Measurements from ENCODE around the gene GPN2.
"Not testable (repeated sequence)": the region's sequence is repeated elsewhere in the genome, so short reads cannot be mapped to it uniquely, and the experiment has no call there.

GPN2 gene

GRCh38 chr1:26857473-26858060 lies 32.5 kb downstream of the GPN2 start:
- no peak for DNase-seq

- no peak for DNase-seq
These were observed 33.2 kb downstream of the GPN2 start for GRCh38 chr1:26856604-26857469.

- no peak for DNase-seq
These were observed 33.9 kb downstream of the GPN2 start for GRCh38 chr1:26856181-26856580.

- no peak for DNase-seq
These were observed 34.4 kb downstream of the GPN2 start for GRCh38 chr1:26855636-26856035.

GRCh38 chr1:26854906-26855305 lies 35.2 kb downstream of the GPN2 start:
- DNase-seq, result peak in 1 of 2 experiments; percentile 44

- no peak for DNase-seq
These were observed 36.5 kb downstream of the GPN2 start for GRCh38 chr1:26853600-26853999.

- DNase-seq, result peak; percentile 35 to 80
These were observed 36.9 kb downstream of the GPN2 start for GRCh38 chr1:26853156-26853555.

GRCh38 chr1:26852701-26853100 lies 37.4 kb downstream of the GPN2 start:
- DNase-seq, result no peak

- DNase-seq, result no peak
These were observed 38.9 kb downstream of the GPN2 start for GRCh38 chr1:26851106-26851684.

GRCh38 chr1:26848941-26849774 lies 40.9 kb downstream of the GPN2 start:
- DNase-seq, result no peak

- no peak for DNase-seq
These were observed 41.6 kb downstream of the GPN2 start for GRCh38 chr1:26848499-26848898.

- not testable (repeated sequence) for DNase-seq
These were observed 42.3 kb downstream of the GPN2 start for GRCh38 chr1:26847826-26848225.

GRCh38 chr1:26844424-26845196 lies 45.5 kb downstream of the GPN2 start:
- no peak for DNase-seq

- DNase-seq, result no peak
These were observed 50.3 kb downstream of the GPN2 start for GRCh38 chr1:26839779-26840178.

GRCh38 chr1:26839339-26839722 lies 50.8 kb downstream of the GPN2 start:
- no peak for DNase-seq

GRCh38 chr1:26838474-26839338 lies 51.4 kb downstream of the GPN2 start:
- DNase-seq, result no peak

GRCh38 chr1:26837665-26838064 lies 52.4 kb downstream of the GPN2 start:
- not testable (repeated sequence) for DNase-seq

GRCh38 chr1:26833432-26834405 lies 56.4 kb downstream of the GPN2 start:
- no peak for DNase-seq

- no peak for DNase-seq
These were observed 57.7 kb downstream of the GPN2 start for GRCh38 chr1:26832249-26832960.
